LNCaP clone FGC (cell line): ENCODE measurements around the gene NAV3.

Experiments used
- DNase-seq: peaks from one replicate; pipeline ENCODE4 v3.0.0-alpha.2; 2011; ENCODE audit warnings: low read depth
- H3K4me3 ChIP-seq: 2 replicates; pipeline ENCODE4 v1.5.1; 2011; ENCODE audit warnings: mild to moderate bottlenecking, low read depth, low read length, control low read depth
- TF ChIP-seq, protein P1 (sequence below): IDR thresholded peaks from 2 replicates; pipeline ENCODE4 v1.5.1; 2012; ENCODE audit warnings: mild to moderate bottlenecking; ENCODE audit not compliant: control insufficient read depth, insufficient read depth; ENCODE audit errors: extremely low read depth

The NAV3 gene

GRCh38 chr12:78007173-78007572, 176.5 kb downstream of the NAV3 start:
- H3K4me3 ChIP-seq = no peak overlapping the region
- TF ChIP-seq, protein P1, sequence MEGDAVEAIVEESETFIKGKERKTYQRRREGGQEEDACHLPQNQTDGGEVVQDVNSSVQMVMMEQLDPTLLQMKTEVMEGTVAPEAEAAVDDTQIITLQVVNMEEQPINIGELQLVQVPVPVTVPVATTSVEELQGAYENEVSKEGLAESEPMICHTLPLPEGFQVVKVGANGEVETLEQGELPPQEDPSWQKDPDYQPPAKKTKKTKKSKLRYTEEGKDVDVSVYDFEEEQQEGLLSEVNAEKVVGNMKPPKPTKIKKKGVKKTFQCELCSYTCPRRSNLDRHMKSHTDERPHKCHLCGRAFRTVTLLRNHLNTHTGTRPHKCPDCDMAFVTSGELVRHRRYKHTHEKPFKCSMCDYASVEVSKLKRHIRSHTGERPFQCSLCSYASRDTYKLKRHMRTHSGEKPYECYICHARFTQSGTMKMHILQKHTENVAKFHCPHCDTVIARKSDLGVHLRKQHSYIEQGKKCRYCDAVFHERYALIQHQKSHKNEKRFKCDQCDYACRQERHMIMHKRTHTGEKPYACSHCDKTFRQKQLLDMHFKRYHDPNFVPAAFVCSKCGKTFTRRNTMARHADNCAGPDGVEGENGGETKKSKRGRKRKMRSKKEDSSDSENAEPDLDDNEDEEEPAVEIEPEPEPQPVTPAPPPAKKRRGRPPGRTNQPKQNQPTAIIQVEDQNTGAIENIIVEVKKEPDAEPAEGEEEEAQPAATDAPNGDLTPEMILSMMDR = no peak

DNA sequence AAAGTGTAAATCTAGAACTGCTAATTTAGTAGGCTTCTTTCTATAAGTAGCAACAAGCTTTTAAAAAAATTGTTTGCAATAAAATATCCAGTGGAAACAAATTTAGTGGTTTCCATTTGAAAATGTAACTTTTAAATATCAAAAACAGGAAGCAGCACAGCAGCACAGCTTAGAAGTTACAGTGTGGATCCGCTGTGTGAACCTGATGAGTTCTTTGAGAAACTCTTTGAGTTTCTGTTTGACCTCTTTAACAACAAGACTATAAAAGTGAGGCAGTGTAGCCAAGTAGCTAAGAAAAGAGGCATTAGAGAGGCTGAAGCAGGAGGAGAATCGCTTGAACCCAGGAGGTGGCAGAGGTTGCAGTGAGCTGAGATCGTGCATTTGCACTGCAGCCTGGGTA, 178.3 kb downstream of the NAV3 start:
- DNase-seq = no peak
- H3K4me3 ChIP-seq = no peak overlapping the region
- TF ChIP-seq, protein P1 = no peak

More at GRCh38 chr12:78007173-78007572, 176.5 kb downstream of the NAV3 start:
- DNase-seq = no peak

DNA sequence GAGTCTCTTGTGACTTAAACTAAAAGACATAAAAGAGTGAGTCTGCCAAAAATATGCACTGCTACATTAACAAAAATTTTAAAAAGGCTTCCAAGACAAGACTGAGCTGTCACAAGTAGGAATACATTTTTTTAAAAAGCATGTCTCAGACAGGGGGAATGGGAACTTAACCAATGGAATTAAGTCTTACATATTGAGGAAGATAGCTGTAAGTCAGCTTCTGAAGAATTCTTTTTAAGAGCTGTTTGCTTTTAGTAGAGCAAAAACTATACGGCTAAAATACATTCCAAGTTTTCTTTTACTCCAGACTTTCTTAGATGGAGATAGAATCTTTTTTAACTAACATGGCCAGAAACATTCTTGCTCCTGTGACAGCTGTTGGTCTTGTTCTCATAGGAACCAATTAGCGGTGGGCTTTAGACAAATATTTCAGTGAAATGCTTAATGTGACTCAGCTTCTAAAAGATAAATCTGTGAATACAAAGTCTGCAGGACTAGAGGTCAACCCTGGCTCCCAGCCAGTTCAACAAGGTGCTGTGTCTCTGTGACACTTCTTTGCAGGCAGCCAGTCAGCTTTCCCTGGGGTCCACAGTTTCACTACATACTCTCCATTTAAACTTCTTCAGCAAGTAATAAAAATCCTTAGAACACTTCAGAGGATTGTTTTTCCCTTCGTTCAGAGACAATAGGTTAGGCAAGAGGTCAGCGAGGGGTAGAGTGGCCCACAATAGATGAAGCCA, 187.6 kb downstream of the NAV3 start:
- H3K4me3 ChIP-seq = no peak overlapping the region
- DNase-seq = no peak
- TF ChIP-seq, protein P1 = no peak

DNA sequence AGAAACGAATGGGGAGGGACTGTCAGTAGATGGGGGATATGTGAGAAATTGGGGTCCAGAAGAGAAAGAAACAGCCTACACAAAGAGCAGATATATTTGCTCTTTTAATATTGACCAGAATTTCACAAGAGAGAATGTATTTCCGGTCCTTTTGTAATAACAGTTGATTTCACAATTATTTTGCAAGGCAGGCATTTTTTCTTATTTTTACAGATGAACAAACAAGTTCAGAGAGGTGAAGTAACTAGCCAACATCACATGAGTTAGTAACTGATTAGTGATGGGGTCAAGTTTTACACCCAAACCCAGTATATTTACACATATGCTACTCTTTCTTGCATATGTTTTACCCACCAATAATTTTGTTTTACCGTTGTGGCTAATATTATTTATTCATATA, 188.2 kb downstream of the NAV3 start:
- TF ChIP-seq, protein P1 = no peak
- H3K4me3 ChIP-seq = no peak overlapping the region
- DNase-seq = no peak

- no peak for DNase-seq
- no peak overlapping the region for H3K4me3 ChIP-seq
- TF ChIP-seq, protein P1 = no peak
Observed at GRCh38 chr12:78028426-78028825, 197.7 kb downstream of the NAV3 start.

DNA sequence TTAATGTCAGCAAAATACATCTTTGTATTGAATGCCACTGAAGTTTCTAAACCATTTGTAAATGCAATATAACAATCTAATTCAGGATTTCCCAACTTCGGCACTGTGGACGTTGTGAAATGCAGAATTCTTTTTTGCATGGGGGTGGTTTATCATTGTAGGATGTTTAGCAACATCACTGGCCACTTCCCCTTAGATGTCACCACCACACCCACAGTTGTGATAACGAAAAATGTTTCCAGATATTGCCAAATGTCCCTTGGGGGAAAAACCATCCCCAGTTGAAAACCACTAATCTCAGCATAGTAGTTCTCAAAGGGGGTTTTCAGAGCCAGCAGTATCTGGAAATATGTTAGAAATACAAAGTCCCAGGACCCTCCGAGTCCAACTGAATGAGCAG, 203.3 kb downstream of the NAV3 start:
- no peak overlapping the region for H3K4me3 ChIP-seq
- TF ChIP-seq, protein P1 = no peak
- DNase-seq = no peak
